ENCODE data around the gene LRAT.

GRCh38 chr4:154741922-154742850 lies 1.6 kb upstream of the LRAT start:
- TF ChIP-seq, protein P1, sequence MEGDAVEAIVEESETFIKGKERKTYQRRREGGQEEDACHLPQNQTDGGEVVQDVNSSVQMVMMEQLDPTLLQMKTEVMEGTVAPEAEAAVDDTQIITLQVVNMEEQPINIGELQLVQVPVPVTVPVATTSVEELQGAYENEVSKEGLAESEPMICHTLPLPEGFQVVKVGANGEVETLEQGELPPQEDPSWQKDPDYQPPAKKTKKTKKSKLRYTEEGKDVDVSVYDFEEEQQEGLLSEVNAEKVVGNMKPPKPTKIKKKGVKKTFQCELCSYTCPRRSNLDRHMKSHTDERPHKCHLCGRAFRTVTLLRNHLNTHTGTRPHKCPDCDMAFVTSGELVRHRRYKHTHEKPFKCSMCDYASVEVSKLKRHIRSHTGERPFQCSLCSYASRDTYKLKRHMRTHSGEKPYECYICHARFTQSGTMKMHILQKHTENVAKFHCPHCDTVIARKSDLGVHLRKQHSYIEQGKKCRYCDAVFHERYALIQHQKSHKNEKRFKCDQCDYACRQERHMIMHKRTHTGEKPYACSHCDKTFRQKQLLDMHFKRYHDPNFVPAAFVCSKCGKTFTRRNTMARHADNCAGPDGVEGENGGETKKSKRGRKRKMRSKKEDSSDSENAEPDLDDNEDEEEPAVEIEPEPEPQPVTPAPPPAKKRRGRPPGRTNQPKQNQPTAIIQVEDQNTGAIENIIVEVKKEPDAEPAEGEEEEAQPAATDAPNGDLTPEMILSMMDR (conservative IDR thresholded peaks at IDR 0.05; ENCODE audit: low read depth, low read length), result no peak
- TF ChIP-seq EZH2 (IDR thresholded peaks at IDR 0.05; ENCODE audit: borderline replicate concordance, low read depth, low read length, poor library complexity, severe bottlenecking), result no peak
